22Rv1 (cell line): ENCODE measurements around the gene VWA5B1.

Experiments
- CTCF ChIP-seq: fragments of 450-650 bp; IDR thresholded peaks from 2 replicates; pipeline ENCODE4 v1.5.1; 2017; ENCODE audit warnings: mild to moderate bottlenecking
- ZFX ChIP-seq: fragments of 450-650 bp; IDR thresholded peaks from 2 replicates; pipeline ENCODE4 v1.6.1; 2017; ENCODE audit warnings: antibody characterized with exemption, borderline replicate concordance

- TF ChIP-seq CTCF (no peak), ZFX (no peak)
Measured at GRCh38 chr1:20351911-20352701, 61.4 kb downstream of the VWA5B1 start.
